NCI-H524 (cell line): Measurements from ENCODE around the gene CCDC9.

ENCODE experiments used
- DNase-seq, 2 experiments: peaks; one replicate each; lab custom pipeline; 2025; lab: John Stamatoyannopoulos, UW

Gene CCDC9

GRCh38 chr19:47255879-47256692, at the start of gene CCDC9:
CCDC9 (plus strand) TSS chr19:47256525; CDS start chr19:47258401, 1,876 bp downstream.
- peak; percentile 96 to 98 for DNase-seq

GRCh38 chr19:47209319-47210179, 46.8 kb upstream of the CCDC9 start:
- DNase-seq = peak in 1 of 2 experiments; percentile 30

GRCh38 chr19:47210180-47210490, 46.2 kb upstream of the CCDC9 start:
- no peak for DNase-seq

- peak in 1 of 2 experiments; percentile 77 for DNase-seq
Measured at GRCh38 chr19:47210689-47211316, 45.5 kb upstream of the CCDC9 start.

- no peak for DNase-seq
Measured at GRCh38 chr19:47215581-47215980, 40.7 kb upstream of the CCDC9 start.

- DNase-seq = no peak
Measured at GRCh38 chr19:47221080-47221841, 35.1 kb upstream of the CCDC9 start.

GRCh38 chr19:47221890-47222289, 34.4 kb upstream of the CCDC9 start:
- no peak for DNase-seq

- peak; percentile 68 to 87 for DNase-seq
Measured at GRCh38 chr19:47225746-47226425, 30.4 kb upstream of the CCDC9 start.

GRCh38 chr19:47226426-47227351, 29.6 kb upstream of the CCDC9 start:
- peak in 1 of 2 experiments; percentile 24 for DNase-seq

GRCh38 chr19:47227352-47228167, 28.8 kb upstream of the CCDC9 start:
- DNase-seq = peak in 1 of 2 experiments; percentile 46

- DNase-seq = peak in 1 of 2 experiments; percentile 27
Measured at GRCh38 chr19:47228168-47228936, 28.0 kb upstream of the CCDC9 start.

GRCh38 chr19:47228937-47229675, 27.2 kb upstream of the CCDC9 start:
- DNase-seq = no peak

- DNase-seq = no peak
Measured at GRCh38 chr19:47229676-47230053, 26.7 kb upstream of the CCDC9 start.

- DNase-seq = peak in 1 of 2 experiments; percentile 41
Measured at GRCh38 chr19:47230054-47230920, 26.0 kb upstream of the CCDC9 start.

- DNase-seq = no peak
Measured at GRCh38 chr19:47230921-47231214, 25.5 kb upstream of the CCDC9 start, which contains the start of gene BBC3. BBC3 (minus strand) TSS chr19:47231199; CDS start chr19:47228431, 2,768 bp downstream.

- DNase-seq = peak; percentile 51 to 79
Measured at GRCh38 chr19:47231215-47232054, 24.9 kb upstream of the CCDC9 start.
